ENCODE measurements around the gene TMEM259. TPM values are rescaled to one million over a fixed set of nuclear protein-coding genes. Genes with fewer than 3 reads are reported as not detected.

Gene TMEM259
- total RNA-seq, 4 donors from 2014 or later = 98.5 to 150 (median 124) TPM

GRCh38 chr19:1002600-1002999 lies 18.3 kb downstream of the TMEM259 start:
- H3K4me1 ChIP-seq = no peaks in the 10 kb centered on the region
- H3K27me3 ChIP-seq = peaks cover 44 to 58% (median 44%) of the 10 kb centered on the region in 3 donors
- H3K27ac ChIP-seq = no peak overlapping the region
- no peaks in the 10 kb centered on the region for H3K9me3 ChIP-seq
- intact Hi-C loops (cut with DNase I; ENCODE audit: low total_unique reads) (no loop called here), in situ Hi-C loops (cut with MboI; ENCODE audit: low sequenced_read_pairs in 4 of 4) (no loop called here)
- no peak for ATAC-seq
- no peak for TF ChIP-seq POLR2A (IDR thresholded peaks at IDR 0.05)
- TF ChIP-seq, protein P1, sequence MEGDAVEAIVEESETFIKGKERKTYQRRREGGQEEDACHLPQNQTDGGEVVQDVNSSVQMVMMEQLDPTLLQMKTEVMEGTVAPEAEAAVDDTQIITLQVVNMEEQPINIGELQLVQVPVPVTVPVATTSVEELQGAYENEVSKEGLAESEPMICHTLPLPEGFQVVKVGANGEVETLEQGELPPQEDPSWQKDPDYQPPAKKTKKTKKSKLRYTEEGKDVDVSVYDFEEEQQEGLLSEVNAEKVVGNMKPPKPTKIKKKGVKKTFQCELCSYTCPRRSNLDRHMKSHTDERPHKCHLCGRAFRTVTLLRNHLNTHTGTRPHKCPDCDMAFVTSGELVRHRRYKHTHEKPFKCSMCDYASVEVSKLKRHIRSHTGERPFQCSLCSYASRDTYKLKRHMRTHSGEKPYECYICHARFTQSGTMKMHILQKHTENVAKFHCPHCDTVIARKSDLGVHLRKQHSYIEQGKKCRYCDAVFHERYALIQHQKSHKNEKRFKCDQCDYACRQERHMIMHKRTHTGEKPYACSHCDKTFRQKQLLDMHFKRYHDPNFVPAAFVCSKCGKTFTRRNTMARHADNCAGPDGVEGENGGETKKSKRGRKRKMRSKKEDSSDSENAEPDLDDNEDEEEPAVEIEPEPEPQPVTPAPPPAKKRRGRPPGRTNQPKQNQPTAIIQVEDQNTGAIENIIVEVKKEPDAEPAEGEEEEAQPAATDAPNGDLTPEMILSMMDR (IDR thresholded peaks at IDR 0.05 in 4 of 5, conservative IDR thresholded peaks at IDR 0.05 in 1 of 5) = no peak
- no peaks in the 10 kb centered on the region for H3K36me3 ChIP-seq
- no peak for DNase-seq
- H3K4me3 ChIP-seq = no peak overlapping the region

- H3K4me3 ChIP-seq = no peak overlapping the region
- intact Hi-C loops (cut with DNase I; ENCODE audit: low total_unique reads) = loop anchor here (2.0 kb wide), 1 partner anchor 231 kb away; no protein-coding TSS in a partner anchor
These were observed 19.3 kb downstream of the TMEM259 start for GRCh38 chr19:1001538-1002166.

DNA sequence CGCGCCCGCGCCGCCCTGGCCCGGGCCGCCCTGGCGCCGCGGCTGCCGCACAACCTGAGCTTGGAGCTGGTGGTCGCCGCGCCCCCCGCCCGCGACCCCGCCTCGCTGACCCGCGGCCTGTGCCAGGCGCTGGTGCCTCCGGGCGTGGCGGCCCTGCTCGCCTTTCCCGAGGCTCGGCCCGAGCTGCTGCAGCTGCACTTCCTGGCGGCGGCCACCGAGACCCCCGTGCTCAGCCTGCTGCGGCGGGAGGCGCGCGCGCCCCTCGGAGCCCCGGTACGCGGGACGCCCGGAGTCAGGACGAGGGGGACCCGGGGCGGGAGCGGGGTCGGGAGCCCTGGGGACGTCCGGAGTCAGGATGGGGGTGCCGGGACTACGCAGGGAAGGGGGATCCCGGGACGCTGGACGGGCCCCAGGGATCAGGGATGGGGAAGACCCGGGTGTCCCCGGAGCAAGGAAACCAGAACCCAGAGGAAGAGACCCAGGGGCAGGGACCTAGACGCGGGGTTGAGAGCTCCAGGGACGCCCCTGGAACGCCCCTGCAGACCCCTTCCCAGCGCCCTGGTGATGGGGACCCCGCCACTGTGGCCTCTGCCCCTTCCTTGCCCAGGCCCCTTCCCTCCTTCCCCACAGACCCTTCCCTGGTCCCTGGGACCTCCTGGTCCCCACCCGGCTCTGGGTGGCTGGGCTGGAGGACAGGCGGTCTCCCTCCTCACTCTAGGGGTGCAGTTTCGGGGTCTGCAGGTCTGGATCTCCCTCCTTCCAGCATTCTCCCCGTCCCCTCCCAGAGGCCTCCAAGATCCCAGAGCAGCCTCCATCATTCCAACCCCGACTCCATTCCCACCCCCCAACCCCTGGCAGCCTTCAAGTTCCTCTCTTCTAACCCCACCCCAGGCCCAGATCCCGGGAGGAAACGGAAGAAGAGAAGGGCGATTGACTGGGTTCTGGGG lies 20.1 kb downstream of the TMEM259 start:
- H3K27ac ChIP-seq = no peak overlapping the region
- no peak overlapping the region for H3K4me3 ChIP-seq
- H3K36me3 ChIP-seq = no peaks in the 10 kb centered on the region
- peaks cover 0 to 8% of the 10 kb centered on the region in 2 donors for H3K4me1 ChIP-seq
- ATAC-seq (peak in 1 of 2 donors; percentile 3), DNase-seq (no peak)
- intact Hi-C loops (cut with DNase I; ENCODE audit: low total_unique reads) (loop anchor here (2.0 kb wide), 1 partner anchor 230 kb away; no protein-coding TSS in a partner anchor), in situ Hi-C loops (cut with MboI; ENCODE audit: low sequenced_read_pairs in 4 of 4) (no loop called here)
- H3K27me3 ChIP-seq = peaks cover 61 to 75% (median 62%) of the 10 kb centered on the region in 3 donors
- H3K9me3 ChIP-seq = no peaks in the 10 kb centered on the region
- TF ChIP-seq POLR2A (IDR thresholded peaks at IDR 0.05) = no peak
- TF ChIP-seq, protein P1 (IDR thresholded peaks at IDR 0.05 in 4 of 5, conservative IDR thresholded peaks at IDR 0.05 in 1 of 5) = no peak

More at GRCh38 chr19:1001538-1002166, 19.3 kb downstream of the TMEM259 start:
- H3K36me3 ChIP-seq = no peaks in the 10 kb centered on the region
- DNase-seq = no peak
- no peak overlapping the region for H3K27ac ChIP-seq
- no peaks in the 10 kb centered on the region for H3K9me3 ChIP-seq
- no peak for TF ChIP-seq POLR2A (IDR thresholded peaks at IDR 0.05)
- TF ChIP-seq, protein P1 (IDR thresholded peaks at IDR 0.05 in 4 of 5, conservative IDR thresholded peaks at IDR 0.05 in 1 of 5) = peak; percentile 82 to 92 (median 85)
- in situ Hi-C loops (cut with MboI; ENCODE audit: low sequenced_read_pairs in 4 of 4) = no loop called here
- peak; percentile 46 to 58 for ATAC-seq
- no peaks in the 10 kb centered on the region for H3K4me1 ChIP-seq
- H3K27me3 ChIP-seq = peaks cover 54 to 67% (median 54%) of the 10 kb centered on the region in 3 donors

DNA sequence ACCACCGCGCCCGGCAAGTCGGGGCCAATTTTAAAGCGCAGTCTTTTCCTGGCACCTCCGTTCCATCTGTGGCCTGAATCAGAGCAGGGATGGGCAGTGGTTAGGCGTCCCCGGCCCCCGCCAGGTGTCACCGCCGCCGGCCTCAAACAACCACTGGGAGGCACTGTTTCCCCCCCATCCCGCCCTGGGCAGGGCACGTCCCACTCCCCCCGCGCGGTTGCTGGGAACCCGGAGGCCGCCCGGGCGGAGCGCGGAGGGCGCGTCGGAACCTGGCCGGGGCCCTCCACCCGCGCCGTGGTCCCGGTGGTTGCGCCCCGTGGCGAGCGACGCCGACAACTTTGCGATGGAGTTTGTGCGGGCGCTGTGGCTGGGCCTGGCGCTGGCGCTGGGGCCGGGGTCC lies 20.8 kb downstream of the TMEM259 start, which contains the start of gene GRIN3B:
TSS of gene GRIN3B (plus strand) at position 325 of the 400 bp plus-strand sequence. CDS start at position 344, 19 bp downstream.
- Histone ChIP-seq H3K4me1 (peaks cover 0 to 9% of the 10 kb centered on the region in 2 donors), H3K9me3 (no peaks in the 10 kb centered on the region), H3K36me3 (no peaks in the 10 kb centered on the region), H3K27me3 (peaks cover 63 to 78% (median 65%) of the 10 kb centered on the region in 3 donors), H3K4me3 (no peak within 1 kb of the TSS), H3K27ac (no peak within 1 kb of the TSS)
- DNase-seq (no peak), ATAC-seq (no peak)
- intact Hi-C loops (cut with DNase I; ENCODE audit: low total_unique reads) (loop anchor here (2.0 kb wide), 1 partner anchor 229 kb away; no protein-coding TSS in a partner anchor), in situ Hi-C loops (cut with MboI; ENCODE audit: low sequenced_read_pairs in 4 of 4) (no loop called here)
- TF ChIP-seq POLR2A (IDR thresholded peaks at IDR 0.05) = no peak
- TF ChIP-seq, protein P1 (IDR thresholded peaks at IDR 0.05 in 4 of 5, conservative IDR thresholded peaks at IDR 0.05 in 1 of 5) = peak in 4 of 5 experiments; percentile 3 to 47 (median 30)

All from gastrocnemius medialis (tissue), 4 donors.